GM12864 (cell line): ENCODE results near the gene CCL28.

Experiments
- DNase-seq: peaks from one replicate; pipeline ENCODE4 v3.0.0-alpha.2; 2011; ENCODE audit warnings: low read depth
- H3K4me3 ChIP-seq: 2 replicates; pipeline ENCODE4 v1.5.1; 2011; ENCODE audit warnings: mild to moderate bottlenecking, low read depth, low read length, control low read depth
- TF ChIP-seq, protein P1 (sequence below): IDR thresholded peaks from 2 replicates; pipeline ENCODE4 v1.5.1; 2011; ENCODE audit warnings: low read depth, mild to moderate bottlenecking, moderate library complexity, low read length, control low read depth, inconsistent platforms; ENCODE audit errors: missing control alignments

Gene CCL28

DNA sequence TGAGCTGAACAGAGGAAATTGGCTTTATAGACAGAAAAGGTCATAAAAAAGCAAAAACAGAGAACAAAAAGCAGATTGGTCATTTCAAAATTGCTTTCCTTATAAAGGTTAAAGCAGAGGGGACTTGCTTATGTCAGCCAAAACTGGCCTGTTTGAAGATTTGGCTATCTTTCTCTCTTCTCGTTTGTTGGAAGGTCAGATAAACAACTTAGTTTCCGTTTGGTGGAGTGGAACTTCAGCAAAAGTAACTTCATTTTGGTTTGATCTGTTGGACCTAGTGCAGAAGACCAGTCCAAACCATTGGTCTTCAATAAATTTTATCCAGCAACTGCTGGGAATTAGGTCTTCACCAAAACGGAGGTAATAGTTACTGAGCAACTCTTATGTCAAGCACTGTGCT is 53.9 kb downstream of the CCL28 start:
- TF ChIP-seq, protein P1, sequence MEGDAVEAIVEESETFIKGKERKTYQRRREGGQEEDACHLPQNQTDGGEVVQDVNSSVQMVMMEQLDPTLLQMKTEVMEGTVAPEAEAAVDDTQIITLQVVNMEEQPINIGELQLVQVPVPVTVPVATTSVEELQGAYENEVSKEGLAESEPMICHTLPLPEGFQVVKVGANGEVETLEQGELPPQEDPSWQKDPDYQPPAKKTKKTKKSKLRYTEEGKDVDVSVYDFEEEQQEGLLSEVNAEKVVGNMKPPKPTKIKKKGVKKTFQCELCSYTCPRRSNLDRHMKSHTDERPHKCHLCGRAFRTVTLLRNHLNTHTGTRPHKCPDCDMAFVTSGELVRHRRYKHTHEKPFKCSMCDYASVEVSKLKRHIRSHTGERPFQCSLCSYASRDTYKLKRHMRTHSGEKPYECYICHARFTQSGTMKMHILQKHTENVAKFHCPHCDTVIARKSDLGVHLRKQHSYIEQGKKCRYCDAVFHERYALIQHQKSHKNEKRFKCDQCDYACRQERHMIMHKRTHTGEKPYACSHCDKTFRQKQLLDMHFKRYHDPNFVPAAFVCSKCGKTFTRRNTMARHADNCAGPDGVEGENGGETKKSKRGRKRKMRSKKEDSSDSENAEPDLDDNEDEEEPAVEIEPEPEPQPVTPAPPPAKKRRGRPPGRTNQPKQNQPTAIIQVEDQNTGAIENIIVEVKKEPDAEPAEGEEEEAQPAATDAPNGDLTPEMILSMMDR: no peak
- no peak for DNase-seq

DNA sequence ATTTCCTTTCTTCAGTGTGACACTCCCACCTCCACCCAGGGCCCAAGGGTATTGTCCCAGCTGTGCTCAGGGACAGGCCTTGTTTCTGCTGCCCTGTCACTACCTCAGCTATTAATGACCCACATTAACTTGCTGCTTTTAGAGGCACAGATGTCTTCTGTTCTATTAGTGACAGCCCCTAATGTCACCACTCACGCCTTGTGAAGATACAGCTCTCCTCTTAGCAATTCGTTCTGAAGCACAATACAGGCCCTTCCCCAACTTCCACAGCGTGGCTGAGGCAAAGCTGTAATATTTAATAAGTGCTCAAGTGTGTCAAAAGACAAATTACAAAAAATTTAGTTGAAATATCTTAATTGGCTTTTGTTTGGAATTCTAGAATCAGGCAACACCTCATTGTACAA is 54.3 kb downstream of the CCL28 start:
- H3K4me3 ChIP-seq: no peak overlapping the region
- TF ChIP-seq, protein P1: no peak
- no peak for DNase-seq

More for the DNA sequence above, 53.9 kb downstream of the CCL28 start:
- H3K4me3 ChIP-seq: no peak overlapping the region

DNA sequence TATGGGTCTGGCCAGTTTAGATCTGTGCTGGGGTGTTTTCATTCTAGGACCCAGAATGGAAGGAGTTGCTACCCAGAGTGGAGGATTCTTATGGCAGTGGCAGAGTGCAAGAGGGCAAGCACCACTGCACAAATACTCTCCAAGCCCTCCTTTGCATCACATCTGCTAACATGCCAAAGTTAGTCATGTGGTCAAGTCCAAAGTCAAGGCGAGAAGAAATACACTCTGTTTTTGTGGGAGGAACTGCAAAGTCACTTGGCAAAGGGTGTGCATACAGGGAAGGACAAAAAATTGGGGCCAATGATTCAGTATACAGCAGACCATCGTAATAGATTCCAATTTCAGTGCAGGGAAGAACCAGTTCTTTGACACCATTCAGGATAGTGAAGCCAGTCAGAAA is 55.1 kb downstream of the CCL28 start:
- no peak overlapping the region for H3K4me3 ChIP-seq
- DNase-seq: no peak
- TF ChIP-seq, protein P1: no peak

DNA sequence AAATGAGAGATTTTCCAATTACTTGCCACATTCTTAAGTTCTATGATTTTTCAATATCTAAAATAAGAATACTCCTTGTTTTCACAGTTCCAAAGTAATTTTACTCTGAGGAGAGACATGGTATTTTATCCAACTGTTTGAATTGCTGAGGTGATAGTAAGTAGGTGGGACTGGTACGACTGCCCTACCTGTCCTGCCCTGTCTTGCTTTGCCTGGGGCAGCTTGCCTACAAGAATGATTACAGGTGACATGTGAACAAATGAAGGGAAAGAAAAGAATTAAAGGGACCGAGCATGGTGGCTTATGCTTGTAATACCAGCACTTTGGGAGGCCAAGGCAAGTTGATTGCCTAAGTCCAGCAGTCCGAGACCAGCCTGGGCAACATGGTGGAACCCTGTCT is 57.4 kb downstream of the CCL28 start:
- DNase-seq: no peak
- TF ChIP-seq, protein P1: no peak

DNA sequence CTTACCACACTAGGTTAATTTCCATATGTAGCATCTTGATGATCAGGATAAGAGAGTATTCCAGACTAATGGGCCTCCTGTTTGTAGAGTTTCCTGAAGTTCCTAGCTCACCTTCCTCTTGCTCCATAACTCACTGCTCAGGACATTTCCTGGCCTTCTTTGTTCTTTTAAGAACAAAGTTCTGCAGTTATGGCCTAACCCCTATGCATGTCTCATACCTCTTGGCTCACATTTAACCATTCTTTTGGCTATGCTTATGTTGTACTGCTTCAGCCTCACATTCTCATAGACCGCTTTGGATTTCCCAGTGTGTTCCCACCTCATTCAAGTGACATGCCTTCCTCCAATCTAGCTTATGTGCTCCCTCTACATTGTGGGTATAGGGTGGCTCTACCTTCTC is 58.5 kb downstream of the CCL28 start:
- TF ChIP-seq, protein P1: no peak
- H3K4me3 ChIP-seq: no peak overlapping the region
- DNase-seq: no peak

More for the DNA sequence above, 57.4 kb downstream of the CCL28 start:
- H3K4me3 ChIP-seq: no peak overlapping the region

DNA sequence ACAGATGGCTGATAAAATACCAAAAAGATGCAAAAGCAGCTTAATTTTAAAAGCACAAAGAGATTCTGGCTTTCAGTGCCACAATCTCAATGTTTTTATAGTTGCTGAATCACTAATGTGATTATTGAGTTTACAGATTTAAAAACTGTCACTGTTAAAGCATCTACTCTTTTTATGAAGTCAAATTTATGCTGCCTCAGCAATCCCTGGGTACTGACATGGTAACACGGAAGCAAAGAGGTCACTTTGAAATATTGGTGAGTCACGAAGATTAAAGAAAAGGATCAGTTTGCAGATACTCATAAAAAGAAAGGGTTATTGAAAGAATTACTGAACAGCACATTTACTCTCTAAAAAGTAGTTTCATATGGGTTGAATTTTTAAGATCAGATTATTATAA is 59.3 kb downstream of the CCL28 start:
- H3K4me3 ChIP-seq: no peak overlapping the region
- no peak for DNase-seq
- TF ChIP-seq, protein P1: no peak

DNA sequence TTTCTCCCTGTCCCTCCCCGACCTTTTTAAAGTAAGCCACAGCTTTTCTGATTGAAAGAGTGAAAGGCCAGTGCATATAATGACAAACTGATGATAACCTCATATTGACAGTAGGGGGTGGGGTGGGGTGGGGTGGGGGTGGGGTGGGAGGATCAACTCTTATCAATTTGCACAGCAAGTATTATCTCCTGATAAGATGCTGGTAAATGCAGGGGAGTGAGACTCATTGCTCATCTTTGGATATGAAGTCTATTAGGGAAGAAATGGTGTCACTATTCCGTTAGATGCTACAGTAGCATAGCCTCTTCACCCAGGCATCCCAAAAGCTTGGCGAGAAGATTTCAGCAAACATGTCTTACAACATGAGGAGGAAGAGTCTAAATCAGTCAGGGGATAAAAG is 60.1 kb downstream of the CCL28 start:
- H3K4me3 ChIP-seq: no peak overlapping the region
- TF ChIP-seq, protein P1: no peak
- no peak for DNase-seq
